Measurements from ENCODE around the gene GNA12. TPM values are rescaled to one million over a fixed set of nuclear protein-coding genes. Genes with fewer than 3 reads are reported as not detected.

Gene GNA12, protein sequence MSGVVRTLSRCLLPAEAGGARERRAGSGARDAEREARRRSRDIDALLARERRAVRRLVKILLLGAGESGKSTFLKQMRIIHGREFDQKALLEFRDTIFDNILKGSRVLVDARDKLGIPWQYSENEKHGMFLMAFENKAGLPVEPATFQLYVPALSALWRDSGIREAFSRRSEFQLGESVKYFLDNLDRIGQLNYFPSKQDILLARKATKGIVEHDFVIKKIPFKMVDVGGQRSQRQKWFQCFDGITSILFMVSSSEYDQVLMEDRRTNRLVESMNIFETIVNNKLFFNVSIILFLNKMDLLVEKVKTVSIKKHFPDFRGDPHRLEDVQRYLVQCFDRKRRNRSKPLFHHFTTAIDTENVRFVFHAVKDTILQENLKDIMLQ
- 15.1 and 20.6 TPM in 2 replicates for total RNA-seq (2014; rRNA removed)
- 58.1 TPM for polyA plus RNA-seq (2012)

DNA sequence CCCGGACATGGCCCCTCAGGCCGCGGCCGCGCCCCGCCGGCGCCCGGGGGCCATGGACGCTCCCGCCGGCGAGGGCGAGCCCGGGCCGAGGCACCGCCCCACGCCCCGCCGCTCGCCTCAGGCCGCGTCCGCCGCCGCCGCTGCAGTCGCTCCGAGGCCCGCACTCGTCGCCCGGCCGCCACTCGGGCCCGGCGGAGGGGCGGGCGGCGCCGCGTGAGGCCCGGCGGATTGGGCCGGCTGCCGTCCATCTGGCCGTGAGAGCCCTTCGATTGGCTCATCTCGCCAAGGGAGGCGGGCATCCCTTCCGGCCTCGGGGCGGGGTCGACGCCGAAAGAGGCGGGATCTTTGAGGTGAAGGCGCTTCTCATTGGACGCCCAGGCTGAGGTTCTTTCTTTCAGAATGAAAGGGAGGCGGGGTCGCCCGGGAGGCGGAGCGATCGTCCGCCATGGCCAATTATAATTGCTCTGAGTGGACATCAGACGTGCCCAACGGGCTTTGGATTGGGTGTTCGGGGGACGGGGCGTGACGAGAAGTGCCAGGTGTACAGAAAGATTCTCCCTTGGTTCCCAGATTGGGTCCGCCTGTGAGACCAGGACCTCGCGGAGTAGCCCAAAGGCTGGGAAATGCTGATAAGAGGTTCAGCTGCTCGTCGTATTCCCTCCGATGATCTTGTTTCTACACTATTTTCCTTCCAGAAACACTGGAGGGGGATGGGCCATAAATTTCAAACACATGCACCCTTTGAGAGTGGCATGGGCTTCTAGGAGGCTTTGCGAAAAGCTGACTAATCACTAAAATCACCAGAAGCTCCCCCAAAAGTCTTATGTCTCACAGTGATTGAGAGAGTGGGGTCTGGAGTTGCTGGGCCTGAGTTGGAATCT is at the start of gene GNA12:
Gene GNA12, minus strand, starts transcription at position 156 of the 881 bp plus-strand sequence. Its CDS starts 147 bp downstream, at position 9.
- DNase-seq (ENCODE audit: low read depth): peak; percentile 99

DNA sequence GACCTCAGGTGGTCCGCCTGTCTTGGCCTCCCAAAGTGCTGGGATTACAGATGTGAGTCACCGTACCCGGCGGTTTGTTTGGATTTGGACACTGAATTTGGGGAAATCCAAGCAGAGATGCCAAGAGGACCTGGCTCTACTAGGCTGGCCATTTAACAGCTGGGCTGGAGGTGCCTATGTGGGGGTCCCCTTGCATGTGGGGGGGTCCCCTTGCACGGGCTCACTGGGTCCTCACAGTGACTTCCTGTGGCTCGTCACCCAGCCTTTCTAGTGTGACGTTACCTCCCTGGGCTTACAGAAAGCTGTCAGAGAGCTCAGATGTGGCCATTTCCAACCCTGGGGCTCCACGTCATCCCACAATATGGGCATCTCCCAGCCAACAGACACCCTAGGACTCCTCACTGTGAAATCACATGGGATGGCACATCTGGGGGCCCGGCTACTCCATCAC is 49.3 kb upstream of the GNA12 start:
- peak; percentile 33 for DNase-seq (ENCODE audit: low read depth)

DNA sequence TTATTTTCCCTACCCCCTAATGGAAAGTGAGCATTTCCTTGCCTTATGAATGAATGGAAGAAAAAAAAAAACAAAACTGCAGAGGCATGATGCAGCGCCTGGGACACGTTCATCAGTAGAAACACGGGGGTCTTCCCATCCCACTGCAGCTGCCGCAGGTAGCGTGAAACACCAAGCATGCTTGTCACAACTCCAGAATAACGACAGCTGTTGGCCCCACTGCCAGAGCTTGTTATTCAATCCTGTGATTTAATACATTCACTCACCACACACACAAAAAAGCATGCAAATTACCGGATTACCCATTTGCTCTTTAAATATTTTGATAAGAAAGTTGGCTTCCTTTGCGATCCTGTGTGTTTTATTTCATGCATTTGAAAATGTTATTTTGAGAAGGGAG is 48.4 kb upstream of the GNA12 start:
- DNase-seq (ENCODE audit: low read depth): peak; percentile 67

DNA sequence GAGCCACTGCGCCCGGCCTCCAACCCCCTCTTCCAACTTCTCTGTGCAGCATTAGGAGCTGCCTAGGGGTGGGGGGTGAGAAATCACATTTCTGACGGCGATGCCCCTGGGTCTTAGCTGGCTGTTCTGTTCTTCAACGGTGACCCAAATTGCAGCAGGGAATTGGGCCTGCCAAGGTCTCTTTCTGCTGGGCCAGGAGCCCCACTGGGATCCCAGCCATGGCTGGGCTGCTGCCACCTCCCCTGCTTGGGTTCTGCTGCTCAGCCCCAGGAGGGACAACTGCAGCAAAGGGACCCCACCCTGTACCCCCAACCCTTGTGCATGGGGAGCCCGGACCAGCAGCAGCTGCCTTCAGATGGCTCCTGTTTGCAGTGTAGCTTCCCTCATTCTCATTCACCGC is 43.7 kb upstream of the GNA12 start:
- no peak for DNase-seq (ENCODE audit: low read depth)

GRCh38 chr7:2886900-2887299 is 42.8 kb upstream of the GNA12 start:
- DNase-seq (ENCODE audit: low read depth): peak; percentile 89

GRCh38 chr7:2886391-2886790 is 42.3 kb upstream of the GNA12 start:
- DNase-seq (ENCODE audit: low read depth): no peak

DNA sequence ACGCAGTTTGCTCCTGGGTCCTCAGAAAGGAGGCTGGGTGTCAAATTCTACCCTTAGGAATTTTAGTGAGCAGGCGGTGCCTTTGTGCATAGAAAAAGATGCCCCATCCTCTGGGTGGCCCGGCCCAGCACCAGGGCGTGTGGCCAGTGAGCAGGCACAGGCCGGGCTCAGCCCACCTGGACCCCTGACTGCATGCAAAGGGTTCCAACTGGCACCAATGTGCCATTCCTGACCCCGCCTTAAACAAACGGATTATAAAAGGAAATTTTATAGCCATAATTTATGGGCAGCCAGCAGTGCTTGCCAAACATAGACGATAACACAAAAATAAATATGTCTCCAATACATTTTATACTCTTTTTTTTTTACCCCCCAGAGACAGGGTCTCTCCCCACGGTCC is 40.1 kb upstream of the GNA12 start:
- no peak for DNase-seq (ENCODE audit: low read depth)

DNA sequence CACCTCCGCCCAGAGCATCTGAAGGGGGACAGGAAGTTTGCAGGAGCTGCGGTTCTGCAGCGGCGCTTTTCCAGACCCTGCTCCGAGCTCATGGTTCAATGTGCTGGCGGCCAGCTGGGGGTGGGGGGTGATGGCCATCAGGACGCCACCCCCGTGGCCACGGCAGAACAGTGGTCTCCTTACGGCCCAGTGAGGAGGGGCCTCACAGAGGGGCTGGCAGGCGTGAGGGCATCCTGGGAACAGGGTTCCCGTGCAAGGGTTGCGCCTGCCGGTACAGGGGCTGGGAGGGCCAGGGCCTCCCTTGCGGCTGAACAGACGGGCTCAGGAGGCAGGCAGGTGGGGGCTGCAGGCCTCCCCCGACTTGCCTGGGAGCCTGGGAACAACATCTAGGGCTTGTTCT is 39.0 kb upstream of the GNA12 start:
- no peak for DNase-seq (ENCODE audit: low read depth)

- no peak for DNase-seq (ENCODE audit: low read depth)
Measured at GRCh38 chr7:2882111-2882510, 38.0 kb upstream of the GNA12 start.

DNA sequence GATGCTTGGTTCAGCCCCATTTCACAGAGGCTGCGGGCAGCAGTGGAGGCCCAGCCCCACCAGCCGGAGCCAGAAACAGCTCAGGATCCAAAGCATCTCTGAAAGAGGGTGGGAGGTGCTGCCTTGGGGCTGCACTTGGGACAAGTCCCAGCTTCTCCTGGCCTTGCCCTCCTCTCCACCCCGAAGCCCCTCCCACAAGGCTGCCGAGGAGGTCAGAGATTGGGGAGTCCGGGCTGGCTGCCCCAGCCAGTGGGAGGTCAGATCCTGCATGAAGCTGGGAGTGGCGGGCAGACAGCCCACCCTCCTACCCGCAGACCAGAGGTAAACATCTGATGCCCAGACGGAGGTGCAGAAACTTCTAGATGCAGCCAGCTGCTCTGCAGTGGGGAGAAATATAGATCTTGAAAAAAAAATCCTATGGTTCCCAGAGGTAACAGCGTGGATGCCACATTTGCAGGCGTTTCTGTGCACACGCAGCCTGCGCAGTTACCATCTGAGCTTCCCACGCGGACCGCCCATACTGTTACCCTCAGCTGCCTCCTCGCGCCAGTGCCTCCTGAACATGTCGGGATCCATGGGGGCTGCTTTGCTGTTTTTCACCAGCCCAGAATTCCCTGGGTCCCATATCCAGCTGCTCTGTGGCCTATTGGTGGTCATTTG is 36.9 kb upstream of the GNA12 start:
- DNase-seq (ENCODE audit: low read depth): no peak

DNA sequence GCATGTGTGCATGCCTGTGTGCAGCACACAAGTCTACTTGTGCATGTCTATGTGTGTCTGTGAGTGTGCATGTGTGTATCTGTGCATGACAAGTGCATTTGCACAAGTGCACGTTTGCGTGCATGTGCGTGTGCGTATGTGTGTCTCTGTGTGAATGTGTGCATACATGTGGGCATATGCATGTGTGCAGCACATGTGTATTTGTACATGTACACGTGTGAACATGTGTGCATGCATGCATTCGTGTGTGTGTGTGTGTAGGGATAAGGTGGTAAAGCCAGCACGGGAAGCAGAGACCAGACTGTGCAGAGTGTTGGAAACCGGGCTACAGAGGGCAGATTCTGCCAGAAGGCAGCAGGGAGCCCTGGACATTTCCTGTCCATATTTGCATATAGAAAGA is 35.9 kb upstream of the GNA12 start:
- no peak for DNase-seq (ENCODE audit: low read depth)

DNA sequence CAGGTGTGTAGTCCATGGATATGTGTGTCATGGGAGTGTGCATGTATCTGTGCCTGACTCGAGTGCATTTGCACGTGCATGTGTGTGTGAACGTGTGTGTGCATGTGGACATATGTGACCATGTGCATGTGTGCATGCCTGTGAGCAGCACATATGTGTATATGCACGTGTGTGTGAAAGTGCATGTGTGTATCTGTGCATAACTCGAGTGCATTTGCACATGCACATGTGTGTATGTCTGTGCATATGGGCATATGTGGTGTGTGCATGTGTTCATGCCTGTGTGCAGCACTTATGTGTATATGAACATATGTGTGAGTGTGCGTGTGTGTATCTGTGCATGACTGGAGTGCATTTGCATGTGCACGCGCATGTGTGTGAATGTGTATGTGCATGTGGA is 35.2 kb upstream of the GNA12 start:
- no peak for DNase-seq (ENCODE audit: low read depth)

- no peak for DNase-seq (ENCODE audit: low read depth)
Measured at GRCh38 chr7:2878306-2878705, 34.2 kb upstream of the GNA12 start.

DNA sequence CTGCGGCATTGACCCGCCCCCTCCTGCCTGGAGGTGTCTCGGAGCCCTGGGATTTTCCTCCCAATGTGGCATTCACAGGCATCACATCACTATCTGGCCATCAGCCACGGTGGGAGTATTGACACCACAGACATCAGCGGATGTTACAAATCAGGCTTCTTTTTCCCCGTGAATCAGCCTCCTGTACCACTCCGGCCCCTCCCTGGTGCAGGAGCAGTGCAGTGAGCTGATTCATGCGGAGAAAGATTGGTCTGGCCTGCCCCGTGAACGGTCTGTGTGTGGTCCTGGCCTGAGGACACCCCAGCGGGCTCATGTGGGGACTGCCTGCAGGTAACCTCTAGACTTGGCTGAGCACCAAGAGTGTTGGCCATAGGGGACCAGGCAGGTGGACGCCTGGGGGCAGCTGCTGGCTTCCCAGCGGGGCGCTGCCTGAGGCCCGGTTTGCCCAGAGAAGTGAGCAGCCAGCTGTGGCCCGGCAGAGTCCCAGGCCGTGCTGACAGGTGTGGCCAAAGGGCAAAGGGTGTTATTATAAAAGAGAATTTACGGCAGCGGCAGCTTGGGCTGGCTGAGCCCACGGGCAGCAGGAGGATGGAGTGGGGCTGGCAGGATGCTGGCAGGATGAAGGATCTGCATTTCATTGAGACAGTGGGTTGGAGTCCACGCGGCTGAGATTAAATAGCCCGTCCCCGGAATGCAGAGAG is 32.1 kb upstream of the GNA12 start:
- DNase-seq (ENCODE audit: low read depth): peak; percentile 77

- peak; percentile 96 for DNase-seq (ENCODE audit: low read depth)
Measured at GRCh38 chr7:2873686-2874551, 29.8 kb upstream of the GNA12 start.

GRCh38 chr7:2873146-2873545 is 29.0 kb upstream of the GNA12 start:
- no peak for DNase-seq (ENCODE audit: low read depth)

GRCh38 chr7:2872296-2872874 is 28.3 kb upstream of the GNA12 start:
- no peak for DNase-seq (ENCODE audit: low read depth)

GRCh38 chr7:2870471-2870931 is 26.4 kb upstream of the GNA12 start:
- no peak for DNase-seq (ENCODE audit: low read depth)

GRCh38 chr7:2869981-2870380 is 25.9 kb upstream of the GNA12 start:
- no peak for DNase-seq (ENCODE audit: low read depth)

DNA sequence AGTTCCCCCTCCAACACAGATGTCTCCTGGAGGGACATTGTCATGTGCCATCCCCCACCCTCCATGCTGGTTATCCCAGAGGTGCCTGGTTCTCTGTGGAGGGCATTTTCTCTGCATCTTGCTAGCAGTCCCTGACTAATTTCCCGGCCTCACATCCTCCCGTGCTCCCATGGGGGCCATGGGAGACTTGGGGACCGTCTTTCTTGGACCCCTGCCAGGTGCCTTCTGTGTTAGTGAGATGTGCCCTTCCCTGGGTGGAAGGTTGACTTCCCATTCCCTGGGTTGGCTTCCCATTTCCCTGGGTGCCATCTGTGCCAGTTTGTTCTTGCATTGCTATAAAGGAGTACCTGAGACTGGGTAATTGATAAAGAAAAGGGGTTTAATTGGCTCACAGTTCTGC is 22.5 kb upstream of the GNA12 start:
- DNase-seq (ENCODE audit: low read depth): no peak
